ENCODE data around the gene PIGV.
"Not testable (repeated sequence)": the region's sequence is repeated elsewhere in the genome, so short reads cannot be mapped to it uniquely, and the experiment has no call there.

Gene PIGV

DNA sequence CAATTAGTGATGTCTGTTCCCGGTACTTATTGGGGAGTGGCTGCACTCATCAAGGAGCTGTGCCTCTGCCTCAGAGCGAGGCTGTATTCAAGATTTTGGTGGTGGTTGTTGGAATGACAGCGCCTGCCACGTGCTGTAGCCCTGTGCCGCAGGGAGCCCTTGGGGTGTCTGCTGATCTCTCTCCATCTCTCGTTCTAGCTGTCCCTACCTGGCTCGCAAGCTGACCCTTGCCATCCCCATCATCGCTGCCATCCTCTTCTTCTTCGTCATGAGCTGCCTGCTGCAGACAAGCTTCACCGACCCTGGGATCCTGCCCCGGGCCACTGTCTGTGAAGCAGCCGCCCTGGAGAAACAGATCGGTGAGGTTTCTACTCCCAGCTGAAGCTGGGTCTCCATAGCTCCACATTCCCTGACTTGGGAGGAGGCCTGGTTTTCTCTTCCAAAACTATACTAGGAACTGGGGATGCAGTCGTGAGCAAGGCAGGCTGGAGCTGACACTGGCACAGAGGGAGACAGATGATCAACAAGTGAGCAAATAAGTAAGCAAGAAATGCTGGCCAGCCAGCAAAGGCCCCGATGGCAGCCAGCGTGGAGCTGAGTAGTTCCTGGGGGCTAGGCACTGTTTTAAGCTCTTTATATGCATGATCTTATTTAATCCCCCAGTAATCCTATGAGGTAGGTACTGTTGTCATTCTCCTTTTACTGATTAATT, 44.7 kb downstream of the PIGV start:
- no peak for DNase-seq (ENCODE audit: low spot score)

DNA sequence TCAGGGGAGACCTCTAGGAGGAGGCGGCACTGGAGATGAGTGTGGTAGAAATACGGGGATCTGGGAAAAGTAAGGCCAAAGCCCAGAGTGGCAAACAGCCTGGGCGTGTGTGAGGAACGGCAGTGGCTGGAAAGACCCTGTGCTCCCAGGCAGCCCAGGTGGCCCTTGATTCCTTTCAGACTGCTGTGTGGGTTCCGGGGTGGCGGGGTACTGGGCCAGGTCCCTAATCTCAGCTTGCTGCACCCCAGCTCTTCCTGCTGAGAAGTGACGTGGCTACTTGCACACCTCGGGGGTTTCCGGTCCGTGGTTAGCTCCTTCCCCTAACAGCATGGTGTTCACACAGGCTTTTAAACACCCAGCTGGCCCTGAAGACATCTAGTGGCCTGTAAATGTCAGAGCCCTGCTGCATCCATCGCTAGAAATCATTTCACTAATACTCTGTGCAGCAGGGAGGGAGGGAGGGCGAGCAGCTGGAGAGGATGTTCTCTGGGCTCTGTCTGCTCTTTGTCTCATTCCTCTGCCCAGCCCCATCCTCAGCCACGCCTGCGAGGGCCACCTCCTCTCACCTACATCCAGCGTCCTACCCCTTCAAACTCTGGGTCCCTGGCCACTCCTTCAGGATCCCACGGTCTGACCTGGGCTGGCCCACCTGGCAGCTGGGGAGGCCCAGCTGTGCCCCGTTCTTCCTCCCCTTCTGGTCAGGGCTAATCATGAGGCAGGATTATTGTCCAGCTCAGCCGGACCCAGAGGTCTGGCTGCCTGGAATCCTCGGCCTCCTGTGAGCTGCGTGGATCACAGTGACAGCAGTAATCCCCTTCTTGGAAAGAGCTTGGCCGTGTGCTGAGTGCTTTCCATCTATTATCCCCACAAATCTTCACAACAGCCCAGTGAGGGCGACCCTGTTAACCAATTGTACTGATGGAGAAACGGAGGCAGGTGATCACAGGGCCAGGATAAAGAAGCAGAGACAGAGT, 46.0 kb downstream of the PIGV start:
- no peak for DNase-seq (ENCODE audit: low spot score)

DNA sequence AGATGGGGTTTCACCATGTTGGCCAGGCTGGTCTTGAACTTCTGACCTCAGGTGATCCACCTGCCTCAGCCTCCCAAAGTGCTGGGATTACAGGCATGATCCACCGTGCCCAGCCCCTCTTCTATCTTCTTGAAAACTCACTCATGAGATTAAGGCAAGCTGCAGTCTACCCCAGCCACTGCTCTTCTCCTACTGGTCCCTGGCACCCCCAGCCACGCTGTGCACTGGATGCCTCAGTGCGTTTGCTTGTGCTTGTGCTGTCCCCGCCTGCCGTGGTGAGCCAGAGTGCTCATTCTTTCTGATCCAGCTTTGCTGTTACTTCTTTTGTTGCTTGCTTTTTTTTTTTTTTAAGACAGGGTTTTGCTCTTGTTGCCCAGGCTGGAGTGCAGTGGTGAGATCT, 49.9 kb downstream of the PIGV start:
- not testable (repeated sequence) for DNase-seq (ENCODE audit: low spot score)

DNA sequence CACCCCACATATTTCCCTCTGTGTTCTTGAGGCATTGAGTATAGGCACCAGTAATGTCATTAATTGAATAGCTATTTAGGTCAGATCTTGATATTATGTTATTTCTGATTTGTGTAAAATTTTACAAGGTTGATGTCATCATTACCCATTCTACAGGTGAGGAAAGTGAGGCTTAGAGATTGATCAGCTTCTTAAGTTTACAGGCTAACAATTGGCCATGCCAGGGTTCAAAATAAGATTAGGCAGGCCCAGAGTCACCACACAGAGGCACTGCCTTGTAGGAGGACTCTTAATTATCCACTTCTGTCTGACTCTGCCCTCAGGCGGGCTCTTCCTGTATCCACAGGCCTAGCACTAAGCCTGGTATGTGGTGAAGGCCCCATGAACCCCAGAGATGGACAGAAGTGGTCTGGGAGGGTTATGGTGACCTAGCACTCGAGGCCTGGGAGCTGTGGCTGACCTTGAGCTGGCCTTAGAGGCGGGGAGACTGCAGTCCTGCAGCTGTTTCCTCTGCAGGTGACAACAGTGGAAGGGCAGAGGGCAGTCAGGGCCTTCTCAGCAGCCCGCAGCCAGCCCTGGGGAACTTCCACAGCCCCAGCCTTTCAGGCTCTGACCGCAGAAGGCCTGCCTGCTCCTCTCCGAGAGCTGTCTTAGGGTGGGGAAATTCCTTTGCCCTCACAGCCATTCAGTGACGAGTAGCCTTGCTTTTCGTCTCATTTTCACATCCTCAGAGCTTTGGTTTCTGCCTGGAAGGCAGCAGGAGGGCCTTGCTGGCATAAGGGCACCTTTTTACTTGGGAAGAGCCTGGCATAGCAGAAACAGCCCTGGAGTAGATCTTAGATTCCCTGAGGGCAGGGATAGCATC, 51.0 kb downstream of the PIGV start:
- DNase-seq (ENCODE audit: low spot score): no peak

- no peak for DNase-seq (ENCODE audit: low spot score)
Observed at GRCh38 chr1:26839339-26839722, 51.6 kb downstream of the PIGV start.

- DNase-seq (ENCODE audit: low spot score): no peak
Observed at GRCh38 chr1:26839779-26840178, 52.0 kb downstream of the PIGV start.

- no peak for DNase-seq (ENCODE audit: low spot score)
Observed at GRCh38 chr1:26844424-26845196, 56.9 kb downstream of the PIGV start.

GRCh38 chr1:26847826-26848225, 60.1 kb downstream of the PIGV start:
- DNase-seq (ENCODE audit: low spot score): not testable (repeated sequence)
